Subcutaneous adipose tissue (tissue), 4 donors: ENCODE data around the gene TEX19. TPM values are rescaled to one million over a fixed set of nuclear protein-coding genes. Genes with fewer than 3 reads are reported as not detected.

Experiments used
- total RNA-seq, 4 donors: library from RNA; depleted of rRNA; stranded (reverse); fragments of >200 nt; gene quantifications; one replicate each; pipeline ENCODE4 v1.1.0, GENCODE V29; 2016
- TF ChIP-seq, protein P1 (sequence below): fragments of 450-650 bp; IDR thresholded peaks from one replicate; pipeline ENCODE4 v1.5.1; 2016; ENCODE audit warnings: low read depth, mild to moderate bottlenecking, control low read depth, antibody characterized with exemption, moderate library complexity

The TEX19 gene
- total RNA-seq, 4 donors from 2014 or later = not detected

DNA sequence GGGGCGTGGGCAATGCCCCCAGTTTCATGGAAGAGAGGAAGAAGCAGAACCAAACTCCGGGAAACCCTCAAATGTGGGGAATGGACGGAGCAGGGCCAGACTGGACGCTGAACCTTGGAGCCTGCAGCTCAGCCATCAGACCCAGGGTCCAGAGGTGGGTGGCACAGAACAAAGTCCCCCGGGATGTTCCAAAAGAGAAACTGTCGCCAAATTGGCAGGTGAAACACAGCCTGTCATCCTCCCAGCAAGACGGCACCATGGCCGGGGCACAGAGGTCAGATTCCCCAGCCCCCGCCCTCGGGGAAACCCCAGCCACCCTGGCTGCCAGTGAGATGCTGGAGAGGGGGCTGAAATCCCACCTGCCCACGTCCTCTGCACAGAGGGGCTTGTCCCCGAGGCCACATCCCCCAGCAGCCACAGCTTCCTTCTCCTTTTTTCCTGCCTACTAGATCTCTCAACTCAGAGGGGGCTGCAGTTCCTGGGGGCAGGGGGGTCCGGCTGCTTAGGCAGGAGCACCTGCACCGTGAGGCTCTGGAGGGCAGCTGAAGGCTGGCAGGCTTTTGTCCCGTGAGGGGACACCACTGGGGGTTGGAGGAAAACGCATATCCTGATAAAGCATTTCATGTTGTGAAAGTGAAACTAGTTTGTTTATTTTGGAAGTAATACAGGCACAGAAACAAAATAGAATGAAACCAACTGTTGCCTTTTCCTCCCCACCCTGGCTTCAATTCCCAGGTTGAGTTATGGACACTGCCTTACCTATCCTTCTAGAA is 24.2 kb upstream of the TEX19 start:
- TF ChIP-seq, protein P1, sequence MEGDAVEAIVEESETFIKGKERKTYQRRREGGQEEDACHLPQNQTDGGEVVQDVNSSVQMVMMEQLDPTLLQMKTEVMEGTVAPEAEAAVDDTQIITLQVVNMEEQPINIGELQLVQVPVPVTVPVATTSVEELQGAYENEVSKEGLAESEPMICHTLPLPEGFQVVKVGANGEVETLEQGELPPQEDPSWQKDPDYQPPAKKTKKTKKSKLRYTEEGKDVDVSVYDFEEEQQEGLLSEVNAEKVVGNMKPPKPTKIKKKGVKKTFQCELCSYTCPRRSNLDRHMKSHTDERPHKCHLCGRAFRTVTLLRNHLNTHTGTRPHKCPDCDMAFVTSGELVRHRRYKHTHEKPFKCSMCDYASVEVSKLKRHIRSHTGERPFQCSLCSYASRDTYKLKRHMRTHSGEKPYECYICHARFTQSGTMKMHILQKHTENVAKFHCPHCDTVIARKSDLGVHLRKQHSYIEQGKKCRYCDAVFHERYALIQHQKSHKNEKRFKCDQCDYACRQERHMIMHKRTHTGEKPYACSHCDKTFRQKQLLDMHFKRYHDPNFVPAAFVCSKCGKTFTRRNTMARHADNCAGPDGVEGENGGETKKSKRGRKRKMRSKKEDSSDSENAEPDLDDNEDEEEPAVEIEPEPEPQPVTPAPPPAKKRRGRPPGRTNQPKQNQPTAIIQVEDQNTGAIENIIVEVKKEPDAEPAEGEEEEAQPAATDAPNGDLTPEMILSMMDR = no peak

DNA sequence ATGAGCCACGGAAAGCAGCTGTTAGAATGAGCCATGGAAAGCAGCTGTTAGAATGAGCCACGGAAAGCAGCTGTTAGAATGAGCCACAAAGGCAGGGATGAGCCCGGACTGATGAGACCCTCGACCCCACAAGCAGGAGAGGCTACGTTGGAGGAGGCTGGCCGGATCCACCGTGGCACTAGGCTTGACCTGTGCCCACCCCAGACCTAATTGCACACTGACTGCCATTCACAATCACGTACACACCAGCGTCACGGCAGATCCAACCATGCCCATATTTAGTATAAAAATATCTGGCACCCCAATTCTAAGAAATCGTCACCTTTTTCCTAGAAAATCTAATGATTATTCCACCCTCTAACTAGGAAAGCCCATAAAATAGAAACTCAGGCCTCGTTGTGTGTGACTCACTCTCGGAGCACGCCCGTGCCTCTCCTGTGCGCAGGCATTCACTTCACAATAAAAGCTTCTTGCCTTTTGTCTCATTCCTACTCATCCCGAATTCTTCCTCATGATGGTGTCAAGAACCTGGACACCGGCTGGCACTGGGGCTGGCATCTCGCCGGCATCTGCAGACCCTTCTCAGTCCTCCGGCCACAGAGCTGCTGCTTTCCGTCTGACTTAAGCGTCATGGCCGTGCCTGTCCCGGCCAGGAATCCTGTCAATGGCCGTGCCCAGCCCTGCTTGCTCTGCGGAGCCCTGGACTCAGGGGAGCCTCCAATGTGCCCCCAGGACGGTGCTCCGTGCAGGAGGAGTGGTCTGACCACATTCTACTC is 20.0 kb upstream of the TEX19 start:
- TF ChIP-seq, protein P1 = no peak

DNA sequence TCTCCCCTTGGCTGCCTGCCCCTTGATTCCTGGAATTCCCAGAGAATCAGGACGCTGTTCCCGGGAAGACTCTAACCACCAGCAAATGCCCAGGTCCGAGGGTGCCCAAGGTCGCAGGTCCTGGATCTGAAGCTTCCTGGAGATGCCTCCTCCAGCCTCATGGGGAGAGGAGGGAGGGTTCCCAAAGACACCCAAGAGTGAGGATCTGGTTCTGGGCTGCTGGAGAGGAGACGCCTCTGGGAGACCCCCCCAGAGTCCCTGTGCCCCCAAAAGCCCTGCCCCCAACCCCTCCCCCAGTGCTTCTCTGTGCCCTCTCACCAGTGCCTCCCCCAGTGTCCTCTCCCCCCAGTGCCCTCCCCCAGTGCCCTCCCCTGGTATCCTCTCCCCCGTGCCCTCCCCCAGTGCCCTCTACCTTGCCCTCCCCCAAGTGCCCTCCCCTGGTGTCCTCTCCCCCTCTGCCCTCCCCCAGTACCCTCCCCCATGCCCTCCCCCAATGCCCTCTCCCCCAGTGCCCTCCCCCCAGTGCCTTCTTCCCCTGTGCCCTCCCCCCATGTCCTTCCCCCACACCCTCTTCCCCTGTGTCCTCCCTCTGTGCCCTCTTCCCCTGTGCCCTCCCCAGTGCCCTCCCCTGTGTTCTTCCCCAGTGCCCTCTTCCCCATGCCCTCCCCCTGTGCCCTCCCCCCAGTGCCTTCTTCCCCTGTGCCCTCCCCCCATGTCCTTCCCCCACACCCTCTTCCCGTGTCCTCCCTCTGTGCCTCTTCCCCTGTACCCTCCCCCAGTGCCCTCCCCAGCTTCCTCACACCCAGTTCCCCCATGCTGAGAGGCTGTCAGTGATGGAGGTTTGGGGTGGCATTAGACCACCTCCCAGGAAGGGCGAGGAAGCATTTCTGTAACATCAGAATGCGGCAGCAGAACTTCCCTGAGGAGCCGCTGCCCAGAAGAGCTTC is 19.1 kb upstream of the TEX19 start:
- TF ChIP-seq, protein P1 = no peak

DNA sequence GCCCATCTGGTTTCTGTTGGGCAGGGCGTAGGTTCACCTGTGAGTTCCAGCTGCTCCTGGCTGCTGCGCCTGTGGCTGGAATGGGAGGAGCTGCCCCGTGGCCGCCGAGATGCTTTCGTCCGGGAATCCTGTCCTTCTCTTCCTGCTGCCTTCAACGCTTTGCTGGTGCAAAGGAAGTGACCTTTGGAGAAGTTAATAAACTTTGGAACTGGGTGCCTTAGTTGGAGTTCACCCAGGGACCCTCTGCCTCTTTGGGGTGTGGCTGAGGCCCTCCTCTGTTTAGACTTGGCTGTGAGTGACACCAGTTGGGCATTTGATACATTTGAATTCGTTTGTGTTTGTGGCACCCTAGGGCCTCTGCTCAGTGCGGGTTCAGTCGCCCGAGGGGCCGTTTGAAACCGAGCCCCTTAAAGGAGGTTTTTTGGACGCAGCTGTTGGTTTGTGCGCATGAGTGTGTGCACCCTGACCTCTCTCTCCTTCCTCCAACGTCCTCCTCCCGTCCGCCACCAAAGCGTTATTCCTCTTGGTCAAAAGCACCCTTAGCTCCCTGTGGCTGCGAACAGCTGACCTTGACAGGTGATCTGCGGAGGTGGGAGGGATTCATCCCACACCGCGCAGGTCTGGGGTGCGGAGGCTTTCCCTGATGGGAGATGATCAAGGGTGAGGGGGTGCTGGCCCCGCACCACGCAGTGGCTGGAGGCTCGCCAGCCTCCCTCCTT is 16.5 kb upstream of the TEX19 start:
- TF ChIP-seq, protein P1 = no peak

DNA sequence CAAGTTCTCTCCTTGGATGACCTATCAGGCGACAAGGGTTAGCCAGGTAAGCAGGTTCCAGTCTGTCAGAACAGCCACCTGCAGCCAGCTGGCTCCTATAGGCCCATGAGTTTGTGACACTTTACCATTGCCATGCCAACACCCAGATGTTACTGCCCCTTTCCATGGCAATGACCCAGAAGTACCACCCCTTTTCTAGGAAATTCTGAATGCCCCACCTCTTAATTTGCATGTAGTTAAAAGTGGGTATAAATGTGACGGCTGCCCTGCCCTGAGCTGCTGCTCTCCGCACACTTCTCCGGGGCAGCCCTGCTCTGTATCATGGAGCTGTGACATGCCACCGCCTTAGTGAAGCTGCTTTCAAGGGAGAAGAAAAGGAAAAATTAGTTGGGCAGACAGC is 15.5 kb upstream of the TEX19 start:
- TF ChIP-seq, protein P1 = no peak

DNA sequence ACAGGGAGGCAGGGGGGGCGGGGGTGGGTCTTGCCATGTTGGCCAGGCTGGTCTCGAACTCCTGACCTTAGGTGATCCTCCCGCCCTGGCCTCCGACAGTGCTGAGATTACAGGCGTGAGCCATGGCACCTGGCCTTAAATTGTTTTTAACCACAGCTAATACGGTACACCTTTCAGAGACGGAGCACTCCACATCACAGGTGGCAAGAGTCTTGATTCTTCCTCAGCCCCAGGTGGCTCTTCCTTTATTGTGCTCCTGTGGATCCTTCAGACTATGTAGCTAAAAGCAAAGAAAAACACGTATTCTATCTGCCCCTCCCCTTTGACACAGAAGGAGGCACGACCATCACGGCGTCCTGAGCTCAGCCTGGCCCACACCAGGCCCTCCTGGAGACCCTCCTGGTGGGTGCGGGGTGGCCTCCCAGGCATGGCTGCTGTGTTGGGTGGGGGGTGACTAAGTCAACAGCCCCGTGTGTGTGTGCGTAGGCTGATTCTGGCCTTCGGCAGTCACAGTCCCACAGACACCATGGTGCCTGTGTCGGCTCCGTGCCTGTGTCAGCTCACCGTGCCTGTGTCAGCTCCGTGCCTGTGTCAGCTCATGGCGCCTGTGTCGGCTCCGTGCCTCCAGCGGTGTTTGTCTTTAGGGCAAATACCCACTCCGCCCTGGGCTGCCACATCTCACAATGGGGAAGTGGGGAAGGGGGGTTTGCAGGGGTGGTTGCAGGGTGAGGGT is 14.7 kb upstream of the TEX19 start:
- TF ChIP-seq, protein P1 = no peak
